ENCODE measurements around the gene AKNA. TPM values are rescaled to one million over a fixed set of nuclear protein-coding genes. Genes with fewer than 3 reads are reported as not detected.

Gene AKNA
- polyA plus RNA-seq, 3 donors: 3.3 to 147 (median 7.3) TPM

- H3K36me3 ChIP-seq (replicated peaks in 1 of 2; ENCODE audit: control insufficient read depth in 1 of 2, insufficient read depth in 2 of 2, low read length in 2 of 2): peaks cover 4 to 18% of the 10 kb centered on the region in 2 donors
- peaks cover 42 to 55% of the 10 kb centered on the region in 2 donors for H3K4me1 ChIP-seq (ENCODE audit: control insufficient read depth in 1 of 2, insufficient read depth in 2 of 2, low read length in 2 of 2)
- DNase-seq: no peak
- peak overlapping the region; percentile 88 to 96 (median 92) for H3K4me3 ChIP-seq (replicated peaks in 1 of 3; ENCODE audit: low read depth in 2 of 3, low read length in 3 of 3)
- peak overlapping the region; percentile 93 for H3K4me2 ChIP-seq (replicated peaks; ENCODE audit: extremely low read depth, low read length, poor library complexity, severe bottlenecking)
- peak overlapping the region; percentile 96 to 99 for H3K27ac ChIP-seq (ENCODE audit: low read depth in 1 of 2, low read length in 2 of 2)
- peaks cover 52% of the 10 kb centered on the region for H3K79me2 ChIP-seq (ENCODE audit: insufficient read depth, low read length)
- H4K20me1 ChIP-seq (ENCODE audit: insufficient read depth, low read length): peaks cover 46% of the 10 kb centered on the region
- Mint-ChIP-seq H3K9me3 (peaks cover 0 to 3% (median 0%) of the 10 kb centered on the region in 7 donors), H3K4me3 (peak overlapping the region; percentile 87 to 97), H3K27ac (peak overlapping the region; percentile 92 to 97 (median 95)), H3K4me1 (peaks cover 47% of the 10 kb centered on the region), H3K36me3 (peaks cover 18 to 37% of the 10 kb centered on the region in 2 donors), H3K27me3 (ENCODE audit: low read depth in 3 of 3) (peaks cover 0 to 3% (median 0%) of the 10 kb centered on the region in 3 donors)
- no peaks in the 10 kb centered on the region for H3K27me3 ChIP-seq (ENCODE audit: control insufficient read depth in 2 of 2, insufficient read depth in 2 of 2, low read length in 2 of 2)
- peak overlapping the region; percentile 93 for H3K9ac ChIP-seq (ENCODE audit: insufficient read depth, low read length, poor library complexity, severe bottlenecking)
- no peak for TF ChIP-seq CTCF (IDR thresholded peaks at IDR 0.05)
- H3K9me3 ChIP-seq (replicated peaks in 1 of 2; ENCODE audit: control insufficient read depth in 1 of 2, insufficient read depth in 1 of 2, low read length in 2 of 2): no peaks in the 10 kb centered on the region
- peak overlapping the region; percentile 83 for H2AFZ ChIP-seq (ENCODE audit: insufficient read depth, low read depth, low read length, poor library complexity, severe bottlenecking)
- intact Hi-C loops (cut with micrococcal nuclease): loop anchor here (1.0 to 10.0 kb wide), 3 partner anchors 10 to 53 kb away; partner anchors contain the start of gene AKNA (in 1 of the 2)
- WGBS (ENCODE audit: insufficient coverage): 29% methylated on average over 11 of the region's 14 CpGs
Measured at GRCh38 chr9:114397219-114397847, 9.6 kb upstream of the AKNA start.

- no peak for DNase-seq
- no peaks in the 10 kb centered on the region for H3K9me3 ChIP-seq (replicated peaks in 1 of 2; ENCODE audit: control insufficient read depth in 1 of 2, insufficient read depth in 1 of 2, low read length in 2 of 2)
- Mint-ChIP-seq H3K9me3 (peaks cover 0 to 3% (median 0%) of the 10 kb centered on the region in 7 donors), H3K4me3 (peak overlapping the region; percentile 87 to 97), H3K27me3 (ENCODE audit: low read depth in 3 of 3) (peaks cover 0 to 5% (median 0%) of the 10 kb centered on the region in 3 donors), H3K36me3 (peaks cover 22 to 43% of the 10 kb centered on the region in 2 donors), H3K4me1 (peaks cover 52% of the 10 kb centered on the region), H3K27ac (peak overlapping the region; percentile 92 to 97 (median 95))
- no peak overlapping the region for H3K9ac ChIP-seq (ENCODE audit: insufficient read depth, low read length, poor library complexity, severe bottlenecking)
- H3K36me3 ChIP-seq (replicated peaks in 1 of 2; ENCODE audit: control insufficient read depth in 1 of 2, insufficient read depth in 2 of 2, low read length in 2 of 2): peaks cover 6 to 24% of the 10 kb centered on the region in 2 donors
- H3K27me3 ChIP-seq (ENCODE audit: control insufficient read depth in 2 of 2, insufficient read depth in 2 of 2, low read length in 2 of 2): no peaks in the 10 kb centered on the region
- H2AFZ ChIP-seq (ENCODE audit: insufficient read depth, low read depth, low read length, poor library complexity, severe bottlenecking): no peak overlapping the region
- H4K20me1 ChIP-seq (ENCODE audit: insufficient read depth, low read length): peaks cover 53% of the 10 kb centered on the region
- peak overlapping the region; percentile 42 to 96 for H3K27ac ChIP-seq (ENCODE audit: low read depth in 1 of 2, low read length in 2 of 2)
- 53% methylated on average over 8 of the region's 16 CpGs for WGBS (ENCODE audit: insufficient coverage)
- H3K4me2 ChIP-seq (replicated peaks; ENCODE audit: extremely low read depth, low read length, poor library complexity, severe bottlenecking): peak overlapping the region; percentile 93
- no peak for TF ChIP-seq CTCF (IDR thresholded peaks at IDR 0.05)
- peaks cover 42 to 57% of the 10 kb centered on the region in 2 donors for H3K4me1 ChIP-seq (ENCODE audit: control insufficient read depth in 1 of 2, insufficient read depth in 2 of 2, low read length in 2 of 2)
- intact Hi-C loops (cut with micrococcal nuclease): loop anchor here (1.0 to 10.0 kb wide), 3 partner anchors 9 to 52 kb away; partner anchors contain the start of gene AKNA (in 1 of the 2)
- peak overlapping the region in 2 of 3 experiments; percentile 92 to 96 for H3K4me3 ChIP-seq (replicated peaks in 1 of 3; ENCODE audit: low read depth in 2 of 3, low read length in 3 of 3)
- H3K79me2 ChIP-seq (ENCODE audit: insufficient read depth, low read length): peaks cover 59% of the 10 kb centered on the region
Measured at GRCh38 chr9:114396558-114397218, 8.9 kb upstream of the AKNA start.
